ENCODE data around the gene PHF2.

GRCh38 chr9:93569621-93570174 lies 6.7 kb upstream of the PHF2 start:
- TF ChIP-seq CTCF (conservative IDR thresholded peaks at IDR 0.05): no peak
- no peak for TF ChIP-seq EZH2 (IDR thresholded peaks at IDR 0.05; ENCODE audit: low read depth)
